Measurements from ENCODE around the gene IFNGR1.

IFNGR1 gene

GRCh38 chr6:137175157-137175867 lies 43.9 kb downstream of the IFNGR1 start:
- DNase-seq (ENCODE audit: low spot score): no peak

- no peak for DNase-seq (ENCODE audit: low spot score)
These were observed 45.7 kb downstream of the IFNGR1 start, which contains the start of gene IL22RA2 for GRCh38 chr6:137173501-137173900. Gene IL22RA2, minus strand, starts transcription at chr6:137173644. Its CDS starts 11,895 bp downstream, at chr6:137161749.

- no peak for DNase-seq (ENCODE audit: low spot score)
These were observed 46.3 kb downstream of the IFNGR1 start for GRCh38 chr6:137172734-137173431.

GRCh38 chr6:137171824-137172733 lies 47.1 kb downstream of the IFNGR1 start:
- DNase-seq (ENCODE audit: low spot score): no peak

- no peak for DNase-seq (ENCODE audit: low spot score)
These were observed 48.2 kb downstream of the IFNGR1 start for GRCh38 chr6:137171053-137171374.

- DNase-seq (ENCODE audit: low spot score): no peak
These were observed 48.7 kb downstream of the IFNGR1 start for GRCh38 chr6:137170266-137171052.

GRCh38 chr6:137167702-137168377 lies 51.3 kb downstream of the IFNGR1 start:
- no peak for DNase-seq (ENCODE audit: low spot score)

GRCh38 chr6:137166247-137167098 lies 52.7 kb downstream of the IFNGR1 start:
- no peak for DNase-seq (ENCODE audit: low spot score)

- no peak for DNase-seq (ENCODE audit: low spot score)
These were observed 53.6 kb downstream of the IFNGR1 start for GRCh38 chr6:137165375-137166246.

- DNase-seq (ENCODE audit: low spot score): no peak
These were observed 55.4 kb downstream of the IFNGR1 start for GRCh38 chr6:137163732-137164318.

- DNase-seq (ENCODE audit: low spot score): no peak
These were observed 56.4 kb downstream of the IFNGR1 start for GRCh38 chr6:137162692-137163306.

- no peak for DNase-seq (ENCODE audit: low spot score)
These were observed 57.2 kb downstream of the IFNGR1 start for GRCh38 chr6:137161949-137162348.

- no peak for DNase-seq (ENCODE audit: low spot score)
These were observed 58.4 kb downstream of the IFNGR1 start for GRCh38 chr6:137160763-137161162.

- DNase-seq (ENCODE audit: low spot score): no peak
These were observed 59.3 kb downstream of the IFNGR1 start for GRCh38 chr6:137159912-137160311.

- DNase-seq (ENCODE audit: low spot score): no peak
These were observed 61.6 kb downstream of the IFNGR1 start for GRCh38 chr6:137157601-137158000.

- no peak for DNase-seq (ENCODE audit: low spot score)
These were observed 62.5 kb downstream of the IFNGR1 start for GRCh38 chr6:137156650-137157049.

- no peak for DNase-seq (ENCODE audit: low spot score)
These were observed 63.4 kb downstream of the IFNGR1 start for GRCh38 chr6:137155830-137156229.

GRCh38 chr6:137150072-137150471 lies 69.1 kb downstream of the IFNGR1 start:
- no peak for DNase-seq (ENCODE audit: low spot score)

- no peak for DNase-seq (ENCODE audit: low spot score)
These were observed 70.2 kb downstream of the IFNGR1 start for GRCh38 chr6:137149035-137149393.
